HG03060 (cell line): ENCODE results near the gene SLC9A6.

Experiments used
- ATAC-seq: cut with Tn5 transposase; IDR thresholded peaks from one replicate; pipeline ENCODE4 v1.9.1; 2021; ENCODE audit warnings: low read depth, moderate number of reproducible peaks; ENCODE audit not compliant: unreplicated experiment

The SLC9A6 gene

GRCh38 chrX:135985157-135985972 is at the start of gene SLC9A6:
SLC9A6 (plus strand) TSS chrX:135985435; CDS start chrX:135985659, 224 bp downstream.
- no peak for ATAC-seq

DNA sequence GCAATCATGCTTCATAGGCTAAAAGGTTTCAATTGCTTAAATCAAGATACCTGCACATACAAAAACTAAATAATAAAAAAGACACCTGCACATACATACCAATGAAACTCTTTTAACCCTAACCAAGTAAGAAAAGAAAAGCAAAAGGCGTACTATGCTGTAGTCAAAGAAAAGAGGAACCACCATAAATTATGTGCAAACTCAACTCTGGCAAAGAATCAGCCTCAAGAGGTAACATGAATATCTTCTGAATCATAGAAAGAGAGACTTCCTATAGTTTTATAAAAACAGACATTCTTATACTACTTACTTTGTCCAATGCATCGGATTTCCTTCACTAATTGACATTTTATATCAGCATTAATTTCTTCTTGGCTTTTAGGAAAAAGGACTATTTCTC is 40.7 kb upstream of the SLC9A6 start:
- ATAC-seq, result no peak

DNA sequence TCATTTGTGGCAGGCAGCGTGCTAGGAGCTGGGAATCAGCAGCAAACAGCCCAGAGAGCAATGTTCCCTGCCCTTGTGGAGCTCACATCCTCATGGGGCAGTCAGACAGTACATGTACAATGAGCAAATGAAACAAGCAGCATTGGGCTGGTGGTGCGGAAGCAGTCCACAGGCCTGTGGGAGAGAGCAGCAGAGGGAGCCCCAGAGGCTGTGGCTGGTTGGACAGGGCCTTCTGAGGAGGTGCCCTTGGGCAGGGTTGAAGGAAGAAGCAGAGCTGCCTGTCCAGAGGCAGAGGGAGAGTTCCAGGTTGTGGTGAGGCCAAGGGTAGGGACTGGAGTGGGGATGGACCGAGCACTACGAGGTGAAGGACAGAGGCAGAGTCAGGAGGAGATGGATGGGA is 33.9 kb upstream of the SLC9A6 start:
- ATAC-seq, result no peak

DNA sequence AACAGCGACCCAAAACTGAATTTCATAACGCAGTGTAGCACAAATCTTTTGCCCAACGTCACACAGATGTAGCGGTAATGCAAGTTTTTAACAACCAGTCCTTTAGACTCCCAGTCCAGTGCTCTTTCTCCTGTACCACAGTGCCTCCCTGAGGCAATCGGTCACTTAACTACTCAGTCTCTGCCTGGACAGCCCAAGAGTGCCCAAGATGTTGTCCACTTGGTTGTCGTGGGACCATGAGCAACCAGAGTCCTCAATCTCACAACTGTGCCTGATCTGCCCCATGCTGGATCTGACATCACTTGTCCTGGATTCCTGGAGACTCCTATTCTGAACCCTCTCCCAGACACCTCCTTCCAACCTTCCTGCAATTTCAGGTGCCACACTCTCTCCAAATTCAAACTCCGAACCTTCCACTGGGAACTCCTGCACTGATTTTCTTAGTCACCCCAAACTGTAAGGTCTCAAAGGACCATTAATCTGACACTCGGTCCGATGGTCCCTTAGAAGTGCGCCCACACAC is 12.1 kb upstream of the SLC9A6 start:
- ATAC-seq, result peak; percentile 22

GRCh38 chrX:135973548-135974278 is 11.5 kb upstream of the SLC9A6 start, which contains the start of gene MMGT1:
MMGT1 (minus strand) TSS chrX:135973988; CDS start chrX:135973675, 313 bp downstream.
- peak; percentile 60 for ATAC-seq

- no peak for ATAC-seq
These were observed 10.9 kb upstream of the SLC9A6 start for GRCh38 chrX:135974279-135974856.

GRCh38 chrX:135975421-135975820 is 9.8 kb upstream of the SLC9A6 start:
- no peak for ATAC-seq

- no peak for ATAC-seq
These were observed 7.6 kb upstream of the SLC9A6 start for GRCh38 chrX:135977611-135978010.

- ATAC-seq, result no peak
These were observed 4.2 kb upstream of the SLC9A6 start for GRCh38 chrX:135981010-135981409.

GRCh38 chrX:135981668-135982067 is 3.6 kb upstream of the SLC9A6 start:
- ATAC-seq, result no peak

DNA sequence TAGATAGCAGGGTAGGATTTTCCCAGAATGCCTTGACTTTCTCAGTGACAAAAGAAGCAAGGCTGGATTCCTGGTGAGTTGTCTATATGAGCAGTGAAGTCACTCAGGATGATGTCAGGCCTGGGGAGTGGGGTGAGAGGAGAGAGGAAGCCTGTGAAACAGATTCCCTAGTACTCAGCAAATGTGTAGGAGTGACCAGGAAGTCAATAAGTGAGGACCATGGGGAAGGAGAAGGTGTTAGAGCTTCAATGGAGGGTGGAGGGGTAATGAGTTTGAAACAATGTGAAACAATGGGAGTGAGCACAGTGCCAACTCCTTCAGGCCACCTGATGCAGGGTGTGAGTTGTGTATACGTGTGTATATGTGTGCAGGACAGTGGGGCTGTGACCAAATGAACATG is 2.4 kb upstream of the SLC9A6 start:
- no peak for ATAC-seq

DNA sequence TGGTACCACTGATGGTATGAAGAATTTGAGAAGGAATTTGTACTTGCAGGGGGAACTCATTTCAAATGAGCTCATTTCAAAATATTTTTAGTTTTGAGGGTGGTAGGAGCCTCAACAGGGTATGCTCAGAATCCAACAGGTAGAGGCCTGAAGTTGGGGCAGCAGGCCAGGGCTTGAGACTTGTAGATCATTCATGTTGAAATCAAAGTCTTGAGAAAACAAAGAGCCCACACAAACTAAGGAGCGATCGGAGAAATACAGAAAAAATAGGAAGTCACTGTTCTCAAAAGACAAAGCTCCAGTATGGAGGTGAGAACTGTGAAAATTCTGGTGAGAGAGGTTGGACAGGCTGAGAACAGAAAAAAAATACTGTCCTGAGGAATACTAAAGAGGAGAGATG is 979 bp upstream of the SLC9A6 start:
- ATAC-seq, result no peak

DNA sequence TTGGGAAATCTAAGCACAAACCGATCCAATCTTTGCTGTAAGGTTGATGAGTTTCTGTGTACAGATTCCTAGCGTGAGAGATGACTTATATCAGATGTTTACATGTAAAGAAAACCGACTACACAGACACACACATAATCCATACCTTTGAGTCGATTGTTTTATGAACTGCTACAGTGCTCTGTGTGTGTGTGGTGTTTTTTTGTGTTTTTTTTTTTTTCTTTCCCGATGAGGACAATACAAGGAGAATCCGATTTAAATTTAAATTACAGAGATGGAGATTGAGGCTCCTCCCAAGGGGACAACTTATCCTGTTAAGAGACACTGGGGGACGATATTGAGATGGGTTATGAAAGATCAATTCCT is 461 bp upstream of the SLC9A6 start:
- ATAC-seq, result no peak

DNA sequence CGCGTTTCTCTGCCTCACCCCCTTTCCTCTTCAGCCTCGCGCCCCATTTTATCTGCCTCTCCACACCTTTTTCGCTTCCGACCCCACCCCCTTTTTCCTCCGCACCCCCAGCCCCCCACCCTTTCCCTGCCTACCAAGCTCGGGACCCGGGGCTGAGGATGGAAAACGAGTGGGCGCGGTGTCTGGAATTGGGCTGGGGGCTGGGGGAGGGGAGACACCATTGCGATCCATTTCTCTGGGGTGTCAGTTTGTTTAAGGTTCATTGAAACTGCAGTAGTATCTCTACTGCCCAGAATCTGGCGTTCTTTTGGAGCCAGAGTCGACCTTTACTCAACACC is 707 bp downstream of the SLC9A6 start:
- ATAC-seq, result no peak

DNA sequence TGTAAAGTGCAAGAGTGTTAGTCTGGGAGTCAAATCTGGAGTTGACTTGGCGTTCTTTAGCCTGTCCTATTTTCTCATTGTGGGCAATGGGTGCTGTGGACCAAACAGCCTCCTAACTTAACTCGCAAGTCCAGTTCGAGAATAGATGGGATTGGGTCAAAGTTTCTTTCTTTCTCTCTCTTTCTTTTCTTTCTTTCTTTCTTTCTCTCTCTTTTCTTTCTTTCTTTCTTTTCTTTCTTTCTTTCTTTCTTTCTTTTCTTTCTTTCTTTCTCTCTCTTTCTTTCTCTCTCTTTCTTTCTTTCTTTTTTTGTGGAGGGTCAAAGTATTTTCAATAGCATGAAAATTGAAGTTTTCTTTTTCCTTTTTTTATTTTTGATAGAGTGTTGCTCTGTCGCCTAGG is 3.0 kb downstream of the SLC9A6 start:
- ATAC-seq, result no peak

GRCh38 chrX:136015016-136015415 is 29.8 kb downstream of the SLC9A6 start:
- ATAC-seq, result no peak

DNA sequence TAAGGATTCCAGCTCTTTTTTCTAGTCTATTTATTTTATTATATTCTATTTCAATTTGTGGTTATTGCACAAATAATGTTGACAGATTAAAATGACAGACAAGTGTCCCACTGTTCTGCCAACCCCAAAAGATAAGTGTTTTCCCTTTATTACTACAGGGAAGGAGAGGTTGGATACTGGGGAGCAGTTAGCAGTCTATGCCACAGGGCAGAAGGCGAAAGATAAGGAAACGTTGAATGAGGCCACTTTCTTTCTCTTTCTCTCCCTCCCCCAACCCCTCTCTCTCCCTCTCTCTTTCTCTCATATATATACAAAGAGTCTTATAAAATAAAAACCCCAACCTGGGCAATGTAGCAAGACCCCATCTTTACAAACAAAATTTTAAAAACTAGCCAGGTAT is 31.6 kb downstream of the SLC9A6 start:
- no peak for ATAC-seq

GRCh38 chrX:136019226-136019625 is 34.0 kb downstream of the SLC9A6 start:
- no peak for ATAC-seq

GRCh38 chrX:136021160-136021559 is 35.9 kb downstream of the SLC9A6 start:
- peak; percentile 88 for ATAC-seq

DNA sequence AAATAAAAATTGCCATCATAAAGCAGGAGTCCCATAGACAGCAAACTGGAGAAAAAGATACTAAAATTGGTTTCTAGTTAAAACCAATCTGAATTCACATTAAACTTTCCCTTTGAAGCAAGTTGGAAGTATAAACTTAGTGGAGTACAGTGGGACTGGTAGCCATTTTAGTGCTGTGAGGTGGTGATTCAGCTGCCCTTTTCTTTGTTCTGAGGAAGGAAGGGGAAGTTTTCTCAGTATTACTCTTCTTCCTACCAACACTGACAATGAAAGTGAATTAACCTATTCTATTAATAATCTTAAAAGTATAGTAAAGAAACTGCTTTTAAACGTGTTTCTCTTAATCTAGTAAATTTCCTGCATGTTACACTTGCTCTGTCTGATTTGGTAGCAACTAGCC is 36.7 kb downstream of the SLC9A6 start:
- no peak for ATAC-seq

- ATAC-seq, result no peak
These were observed 39.9 kb downstream of the SLC9A6 start for GRCh38 chrX:136025091-136025490.
